Measurements from ENCODE around the gene C19orf33.

- TF ChIP-seq CTCF (IDR thresholded peaks at IDR 0.05; ENCODE audit: low read depth, low read length) (no peak), EZH2phosphoT487 (IDR thresholded peaks at IDR 0.05; ENCODE audit: low read depth) (no peak)
Measured at GRCh38 chr19:38340927-38341326, 36.9 kb downstream of the C19orf33 start.
